Peyer's patch (tissue), 4 donors: ENCODE results near the gene PPA1.

ENCODE experiments used
- CTCF ChIP-seq, 6 experiments: fragments of 450-650 bp in 4 of 6; fragments of 200-600 bp in 2 of 6; sonication (generic) in 1 of 6; IDR thresholded peaks; one replicate each; pipeline ENCODE4 v1.5.1; 2017 to 2019; ENCODE audit warnings: antibody characterized with exemption in 6 of 6, mild to moderate bottlenecking in 3 of 6, moderate library complexity in 1 of 6
- POLR2A ChIP-seq, 2 donors: fragments of 450-650 bp; IDR thresholded peaks; one replicate each; pipeline ENCODE4 v1.5.1; 2017; ENCODE audit warnings: antibody characterized with exemption in 2 of 2, mild to moderate bottlenecking in 2 of 2, moderate library complexity in 2 of 2

- TF ChIP-seq CTCF (IDR thresholded peaks at IDR 0.05) = no peak
- TF ChIP-seq POLR2A (IDR thresholded peaks at IDR 0.05) = no peak
Observed at GRCh38 chr10:70271996-70272924, 39.0 kb upstream of the PPA1 start.
